Hepatocyte (in vitro differentiated cells): ENCODE results near the gene KCNB1.

Source experiments
- EZH2 ChIP-seq: fragments of 200-600 bp; sonication (generic); IDR thresholded peaks from 2 replicates; pipeline ENCODE4 v1.6.1; 2016; ENCODE audit warnings: antibody characterized with exemption, mild to moderate bottlenecking, borderline replicate concordance
- EZH2phosphoT487 ChIP-seq: fragments of 200-600 bp; sonication (generic); IDR thresholded peaks from one replicate; pipeline ENCODE4 v1.6.1; 2018; ENCODE audit warnings: antibody characterized with exemption, mild to moderate bottlenecking, low read depth, moderate library complexity; ENCODE audit not compliant: unreplicated experiment, severe bottlenecking
- TF ChIP-seq, protein P1 (sequence below): fragments of 200-600 bp; sonication (generic); IDR thresholded peaks from 2 replicates; pipeline ENCODE4 v1.5.1; 2016; ENCODE audit warnings: antibody characterized with exemption, mild to moderate bottlenecking; ENCODE audit not compliant: poor library complexity

- TF ChIP-seq, protein P1, sequence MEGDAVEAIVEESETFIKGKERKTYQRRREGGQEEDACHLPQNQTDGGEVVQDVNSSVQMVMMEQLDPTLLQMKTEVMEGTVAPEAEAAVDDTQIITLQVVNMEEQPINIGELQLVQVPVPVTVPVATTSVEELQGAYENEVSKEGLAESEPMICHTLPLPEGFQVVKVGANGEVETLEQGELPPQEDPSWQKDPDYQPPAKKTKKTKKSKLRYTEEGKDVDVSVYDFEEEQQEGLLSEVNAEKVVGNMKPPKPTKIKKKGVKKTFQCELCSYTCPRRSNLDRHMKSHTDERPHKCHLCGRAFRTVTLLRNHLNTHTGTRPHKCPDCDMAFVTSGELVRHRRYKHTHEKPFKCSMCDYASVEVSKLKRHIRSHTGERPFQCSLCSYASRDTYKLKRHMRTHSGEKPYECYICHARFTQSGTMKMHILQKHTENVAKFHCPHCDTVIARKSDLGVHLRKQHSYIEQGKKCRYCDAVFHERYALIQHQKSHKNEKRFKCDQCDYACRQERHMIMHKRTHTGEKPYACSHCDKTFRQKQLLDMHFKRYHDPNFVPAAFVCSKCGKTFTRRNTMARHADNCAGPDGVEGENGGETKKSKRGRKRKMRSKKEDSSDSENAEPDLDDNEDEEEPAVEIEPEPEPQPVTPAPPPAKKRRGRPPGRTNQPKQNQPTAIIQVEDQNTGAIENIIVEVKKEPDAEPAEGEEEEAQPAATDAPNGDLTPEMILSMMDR, result no peak
- TF ChIP-seq EZH2, result no peak
- TF ChIP-seq EZH2phosphoT487, result no peak
Measured at GRCh38 chr20:49447946-49448809, 34.3 kb downstream of the KCNB1 start.
